K562 (cell line): ENCODE results near the gene ACSL6. TPM values are rescaled to one million over a fixed set of nuclear protein-coding genes. Genes with fewer than 3 reads are reported as not detected.

Experiments
- ATAC-seq: fragments of 200-7000 bp; cut with Tn5 transposase; 3 replicates; pipeline ENCODE4 v1.9.1; 2020; ENCODE audit warnings: moderate library complexity
- BruUV-seq: library from RNA; stranded (reverse); fragments of 400-500 nt; replicated peaks from 2 replicates; lab custom pipeline; 2021; lab: Mats Ljungman, UMichigan
- CTCF ChIA-PET: fragments of 300-600 bp; formaldehyde crosslinking; extraction: SDS; loops from one replicate; lab custom pipeline; 2021; ENCODE audit warnings: low intra/inter-chr PET ratio; lab: Yijun Ruan, JAX
- POLR2A ChIA-PET: fragments of 300-600, 350-650 bp; sonication (Branson Sonifier 250); formaldehyde crosslinking; extraction: SDS; loops from one replicate; lab custom pipeline; 2021; ENCODE audit warnings: antibody characterized with exemption, inconsistent platforms; lab: Yijun Ruan, JAX
- DNase-seq, 4 experiments: peaks; one replicate each; pipeline versions ENCODE4 v3.0.0 to v3.0.0-alpha.2; 2011 to 2018; ENCODE audit warnings: low spot score in 3 of 4, mixed read lengths in 3 of 4; ENCODE audit errors: extremely low read depth in 1 of 4
- FAIRE-seq: peaks from 2 replicates; lab custom pipeline; 2011; peaks lifted over from hg19 to GRCh38; lab: Jason Lieb, UNC
- H2AFZ ChIP-seq: 2 replicates; pipeline ENCODE4 v1.6.0; 2011; ENCODE audit warnings: low read depth, low read length, control low read depth, inconsistent platforms
- H3K27ac ChIP-seq: fragments of 200-600 bp; 3 replicates; pipeline ENCODE4 v1.8.0; 2011; ENCODE audit warnings: low read depth, mild to moderate bottlenecking, control low read depth, inconsistent platforms, low read length, moderate library complexity, mixed read lengths; ENCODE audit errors: extremely low read depth
- H3K27me3 ChIP-seq, 2 experiments: fragments of 300-600 bp in 1 of 2; 2 replicates in 1 of 2; 3 replicates in 1 of 2; pipeline versions ENCODE4 v1.6.0 to v1.8.0; 2011; ENCODE audit warnings: inconsistent platforms in 2 of 2, low read length in 2 of 2, mild to moderate bottlenecking in 1 of 2, mixed read lengths in 1 of 2, moderate library complexity in 1 of 2; ENCODE audit not compliant: control insufficient read depth in 2 of 2, insufficient read depth in 2 of 2
- H3K36me3 ChIP-seq: fragments of 300-600 bp; 3 replicates; pipeline ENCODE4 v1.8.0; 2011; ENCODE audit warnings: mild to moderate bottlenecking, low read length, inconsistent platforms; ENCODE audit not compliant: control insufficient read depth, insufficient read depth
- H3K4me1 ChIP-seq, 2 experiments: fragments of 200-600 bp in 1 of 2; replicated peaks in 1 of 2; 2 replicates in 1 of 2; 3 replicates in 1 of 2; pipeline versions ENCODE4 v1.5.1 to v1.8.0; 2011; ENCODE audit warnings: inconsistent platforms in 2 of 2, low read length in 2 of 2, mild to moderate bottlenecking in 1 of 2, mixed read lengths in 1 of 2, moderate library complexity in 1 of 2; ENCODE audit not compliant: control insufficient read depth in 2 of 2, insufficient read depth in 2 of 2
- H3K4me2 ChIP-seq: 2 replicates; pipeline ENCODE4 v1.6.1; 2011; ENCODE audit warnings: low read length, control low read depth, inconsistent platforms, mixed read lengths; ENCODE audit not compliant: insufficient read depth
- H3K4me3 ChIP-seq: fragments of 200-600 bp; sonication (generic), shearing (Covaris generic); 2 replicates; pipeline ENCODE4 v1.5.1; 2016; ENCODE audit warnings: control low read depth, inconsistent platforms
- H3K79me2 ChIP-seq: fragments of 200-600 bp; 3 replicates; pipeline ENCODE4 v1.8.0; 2011; ENCODE audit warnings: low read length, inconsistent platforms; ENCODE audit not compliant: control insufficient read depth, insufficient read depth
- H3K9ac ChIP-seq, 2 experiments: 2 replicates each; pipeline versions ENCODE4 v1.6.0 to v1.6.1; 2011; ENCODE audit warnings: low read depth in 2 of 2, low read length in 2 of 2, control low read depth in 1 of 2, inconsistent platforms in 1 of 2, mild to moderate bottlenecking in 1 of 2, mixed read lengths in 1 of 2; ENCODE audit not compliant: insufficient read depth in 1 of 2
- H3K9me1 ChIP-seq: one replicate; pipeline ENCODE4 v1.6.0; 2011; ENCODE audit warnings: inconsistent platforms, mild to moderate bottlenecking, low read length, moderate library complexity; ENCODE audit not compliant: control insufficient read depth, insufficient read depth
- H3K9me3 ChIP-seq: replicated peaks from 2 replicates; pipeline ENCODE4 v1.5.1; 2011; ENCODE audit warnings: low read depth, low read length, inconsistent platforms; ENCODE audit not compliant: control insufficient read depth, insufficient read depth
- H4K20me1 ChIP-seq: replicated peaks from 2 replicates; pipeline ENCODE4 v1.6.1; 2011; ENCODE audit warnings: low read length, inconsistent platforms, mixed read lengths; ENCODE audit not compliant: control insufficient read depth, insufficient read depth
- CBFA2T3 ChIP-seq: fragments of 450-650 bp; IDR thresholded peaks from 2 replicates; pipeline ENCODE4 v1.6.1; 2017
- ZBTB11 ChIP-seq, 3 experiments: fragments of 200-800 bp in 1 of 3; fragments of 250-450 bp in 1 of 3; fragments of 450-650 bp in 1 of 3; sonication (Bioruptor Pico) in 1 of 3; sonication (Bioruptor generic) in 1 of 3; formaldehyde crosslinking in 1 of 3; IDR thresholded peaks; 2 replicates each; pipeline versions ENCODE4 v1.6.1 to v1.8.0; 2016 to 2022; ENCODE audit warnings: mild to moderate bottlenecking in 2 of 3, missing genetic modification characterization in 2 of 3, missing compliant biosample characterization in 1 of 3, moderate library complexity in 1 of 3
- WGBS: fragments of 100-300 bp; shearing (Covaris generic); methylation state at CpG from one replicate; pipeline ENCODE4 v1.1.6; 2016; ENCODE audit warnings: low coverage, mixed read lengths; ENCODE audit not compliant: insufficient coverage; ENCODE audit errors: missing lambda C conversion rate; 5-methylcytosine and 5-hydroxymethylcytosine counted together
- in situ Hi-C: fragments of 300-500 bp; cut with MboI; formaldehyde crosslinking; loops from 4 replicates; pipeline ENCODE4 v1.15.0; 2018; ENCODE audit warnings: inconsistent platforms, mixed read lengths
- intact Hi-C: fragments of 100-400 bp; cut with micrococcal nuclease; formaldehyde crosslinking; loops from 2 replicates; pipeline ENCODE4 v1.14.2; 2022
- polyA plus RNA-seq, 8 experiments: library from polyadenylated mRNA; depleted of rRNA in 4 of 8; stranded (reverse) in 5 of 8; unstranded in 3 of 8; fragments of >200 nt; fragmentation: Nextera tagmentation in 2 of 8; fragmentation: Illumina TruSeq in 1 of 8; extraction: Ambion mirVana in 2 of 8; extraction: Trizol in 1 of 8; gene quantifications; 2 replicates each; pipeline versions ENCODE4 v1.2.1 to v1.2.3, GENCODE V29; 2011 to 2014; ENCODE audit warnings: inconsistent platforms in 1 of 8, missing spikeins in 1 of 8
- total RNA-seq, 7 experiments: library from RNA; depleted of rRNA in 6 of 7; stranded (reverse); fragments of >200 nt in 6 of 7; fragmentation: Illumina TruSeq in 2 of 7; extraction: Trizol in 2 of 7; gene quantifications; 2 replicates each; pipeline versions ENCODE4 v1.2.1 to v1.2.3, GENCODE V29; 2011 to 2021; ENCODE audit warnings: low replicate concordance in 1 of 7

ACSL6 gene
- total and polyA plus RNA-seq, 9 of the 15 experiments (the other 6 are each of a cell fraction or from before 2014, with no cell fraction given), result 0.50 to 1.5 (median 0.69) TPM

- intact Hi-C loops, result no loop called here
Measured at GRCh38 chr5:132050661-132051552, 39.4 kb upstream of the ACSL6 start.

More at GRCh38 chr5:132050661-132051552, 39.4 kb upstream of the ACSL6 start:
- no peaks in the 10 kb centered on the region for H3K79me2 ChIP-seq
- no peak overlapping the region for H3K4me2 ChIP-seq
- H3K4me3 ChIP-seq, result no peak overlapping the region
- no peaks in the 10 kb centered on the region for H3K4me1 ChIP-seq
- no peak overlapping the region for H3K9ac ChIP-seq
- H2AFZ ChIP-seq, result no peak overlapping the region
- WGBS, result 5% methylated on average over 9 of the region's 9 CpGs
- TF ChIP-seq CBFA2T3 (no peak), ZBTB11 (CRISPR knock-in tag; IDR thresholded peaks at IDR 0.05) (no peak)
- DNase-seq, result no peak
- ATAC-seq, result no peak
- no peaks in the 10 kb centered on the region for H3K9me3 ChIP-seq
- H3K27ac ChIP-seq, result no peak overlapping the region
- CTCF ChIA-PET, result no interaction called here
- no peaks in the 10 kb centered on the region for H4K20me1 ChIP-seq
- H3K27me3 ChIP-seq, result peaks cover 11 to 49% of the 10 kb centered on the region in 2 experiments; a peak in 4 of 5 replicates
- no peaks in the 10 kb centered on the region for H3K9me1 ChIP-seq
- no peaks in the 10 kb centered on the region for H3K36me3 ChIP-seq
- in situ Hi-C loops, result loop anchor here (25.0 kb wide), 1 partner anchor 336 kb away; no protein-coding TSS in a partner anchor
- BruUV-seq, result no TSS peak
- POLR2A ChIA-PET, result interaction anchor here (1.1 kb wide), 1 partner anchor 10 kb away, joined by 3 read pairs; no protein-coding TSS in a partner anchor
- FAIRE-seq, result no peak
